ENCODE data around the gene CCNK.

Gene CCNK

GRCh38 chr14:99505089-99505488 lies 23.9 kb downstream of the CCNK start:
- Histone ChIP-seq H3K9ac (ENCODE audit: insufficient read length) (no peak overlapping the region), H3K36me3 (ENCODE audit: insufficient read depth, low read length) (peaks cover 94% of the 10 kb centered on the region), H3K27ac (no peak overlapping the region), H3K9me3 (ENCODE audit: low read depth, low read length) (no peaks in the 10 kb centered on the region), H3K4me3 (no peak overlapping the region)
- TF ChIP-seq FOXP2 (optimal IDR thresholded peaks at IDR 0.05; ENCODE audit: control extremely low read depth, extremely low read length, insufficient read depth) (no peak), POLR2AphosphoS5 (IDR thresholded peaks at IDR 0.05; ENCODE audit: borderline replicate concordance, low read depth, low read length) (no peak), EZH2 (IDR thresholded peaks at IDR 0.05) (no peak)
- no peak for DNase-seq (ENCODE audit: low read depth, low spot score)

- no peak for DNase-seq (ENCODE audit: low read depth, low spot score)
- Histone ChIP-seq H3K27ac (no peak overlapping the region), H3K9me3 (ENCODE audit: low read depth, low read length) (no peaks in the 10 kb centered on the region), H3K4me3 (no peak overlapping the region), H3K9ac (ENCODE audit: insufficient read length) (no peak overlapping the region), H3K36me3 (ENCODE audit: insufficient read depth, low read length) (peaks cover 82% of the 10 kb centered on the region)
- no peak for TF ChIP-seq EZH2 (IDR thresholded peaks at IDR 0.05)
- TF ChIP-seq POLR2AphosphoS5 (IDR thresholded peaks at IDR 0.05; ENCODE audit: borderline replicate concordance, low read depth, low read length) = no peak
Measured at GRCh38 chr14:99506276-99506675, 25.1 kb downstream of the CCNK start.

GRCh38 chr14:99507860-99508640 lies 26.8 kb downstream of the CCNK start:
- peaks cover 68% of the 10 kb centered on the region for H3K36me3 ChIP-seq (ENCODE audit: insufficient read depth, low read length)
- TF ChIP-seq POLR2AphosphoS5 (IDR thresholded peaks at IDR 0.05; ENCODE audit: borderline replicate concordance, low read depth, low read length) (no peak), EZH2 (IDR thresholded peaks at IDR 0.05) (no peak), FOXP2 (optimal IDR thresholded peaks at IDR 0.05; ENCODE audit: control extremely low read depth, extremely low read length, insufficient read depth) (no peak)
- H3K9me3 ChIP-seq (ENCODE audit: low read depth, low read length) = no peaks in the 10 kb centered on the region
- H3K4me3 ChIP-seq = no peak overlapping the region
- H3K9ac ChIP-seq (ENCODE audit: insufficient read length) = no peak overlapping the region
- H3K27ac ChIP-seq = no peak overlapping the region
- no peak for DNase-seq (ENCODE audit: low read depth, low spot score)

GRCh38 chr14:99508896-99509629 lies 27.9 kb downstream of the CCNK start:
- Histone ChIP-seq H3K36me3 (ENCODE audit: insufficient read depth, low read length) (peaks cover 59% of the 10 kb centered on the region), H3K27ac (no peak overlapping the region), H3K9me3 (ENCODE audit: low read depth, low read length) (no peaks in the 10 kb centered on the region), H3K4me3 (no peak overlapping the region), H3K9ac (ENCODE audit: insufficient read length) (no peak overlapping the region)
- no peak for DNase-seq (ENCODE audit: low read depth, low spot score)
- TF ChIP-seq POLR2AphosphoS5 (IDR thresholded peaks at IDR 0.05; ENCODE audit: borderline replicate concordance, low read depth, low read length) = no peak; the same call in 1 of the 2 replicates
- no peak for TF ChIP-seq FOXP2 (optimal IDR thresholded peaks at IDR 0.05; ENCODE audit: control extremely low read depth, extremely low read length, insufficient read depth)
- no peak for TF ChIP-seq EZH2 (IDR thresholded peaks at IDR 0.05)

- Histone ChIP-seq H3K4me3 (no peak overlapping the region), H3K9ac (ENCODE audit: insufficient read length) (no peak overlapping the region), H3K9me3 (ENCODE audit: low read depth, low read length) (no peaks in the 10 kb centered on the region), H3K27ac (no peak overlapping the region), H3K36me3 (ENCODE audit: insufficient read depth, low read length) (peaks cover 61% of the 10 kb centered on the region)
- no peak for DNase-seq (ENCODE audit: low read depth, low spot score)
- no peak for TF ChIP-seq EZH2 (IDR thresholded peaks at IDR 0.05)
- no peak; the same call in 1 of the 2 replicates for TF ChIP-seq POLR2AphosphoS5 (IDR thresholded peaks at IDR 0.05; ENCODE audit: borderline replicate concordance, low read depth, low read length)
- TF ChIP-seq FOXP2 (optimal IDR thresholded peaks at IDR 0.05; ENCODE audit: control extremely low read depth, extremely low read length, insufficient read depth) = no peak
Measured at GRCh38 chr14:99509871-99510555, 28.8 kb downstream of the CCNK start.

GRCh38 chr14:99510556-99511139 lies 29.4 kb downstream of the CCNK start:
- TF ChIP-seq FOXP2 (optimal IDR thresholded peaks at IDR 0.05; ENCODE audit: control extremely low read depth, extremely low read length, insufficient read depth) = no peak
- no peak for TF ChIP-seq POLR2AphosphoS5 (IDR thresholded peaks at IDR 0.05; ENCODE audit: borderline replicate concordance, low read depth, low read length)
- TF ChIP-seq EZH2 (IDR thresholded peaks at IDR 0.05) = no peak
- no peak for DNase-seq (ENCODE audit: low read depth, low spot score)
- no peak overlapping the region for H3K4me3 ChIP-seq
- H3K27ac ChIP-seq = peak overlapping the region; percentile 71
- H3K9ac ChIP-seq (ENCODE audit: insufficient read length) = no peak overlapping the region
- peaks cover 57% of the 10 kb centered on the region for H3K36me3 ChIP-seq (ENCODE audit: insufficient read depth, low read length)
- H3K9me3 ChIP-seq (ENCODE audit: low read depth, low read length) = no peaks in the 10 kb centered on the region

DNA sequence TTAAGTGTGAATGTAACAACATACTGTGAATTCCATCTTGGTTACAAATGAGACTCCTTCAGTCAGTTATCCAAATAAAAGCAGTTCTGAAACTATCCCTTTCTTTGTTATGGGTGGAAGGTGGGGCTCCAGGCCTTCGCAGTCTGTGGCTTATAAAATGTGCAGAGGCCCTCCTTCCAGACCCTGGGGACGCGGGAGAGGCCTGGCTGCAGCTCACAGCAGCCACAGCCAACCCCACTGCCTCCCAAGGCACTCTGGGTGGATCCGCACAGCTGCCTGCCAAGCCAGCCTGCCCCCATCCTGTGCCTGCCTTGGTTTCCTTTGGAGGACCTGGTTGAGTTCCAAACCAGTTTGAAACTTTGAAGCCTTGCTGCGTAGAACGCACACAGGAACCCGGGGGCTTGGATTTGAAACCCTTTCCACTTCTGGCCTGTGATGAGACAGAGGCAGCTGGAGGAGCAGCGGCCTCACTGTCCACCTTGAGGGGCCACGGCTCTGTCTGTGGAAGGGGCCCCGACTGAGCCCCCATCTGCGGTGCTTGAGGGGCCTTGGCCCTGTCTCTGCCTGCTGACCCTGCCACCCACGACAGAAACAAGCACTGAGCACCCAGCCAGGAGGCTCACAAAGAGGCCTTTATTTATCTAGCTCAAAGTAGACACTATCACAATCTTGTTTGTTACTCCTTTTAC lies 30.4 kb downstream of the CCNK start:
- TF ChIP-seq POLR2AphosphoS5 (IDR thresholded peaks at IDR 0.05; ENCODE audit: borderline replicate concordance, low read depth, low read length) = no peak
- TF ChIP-seq EZH2 (IDR thresholded peaks at IDR 0.05) = no peak
- TF ChIP-seq FOXP2 (optimal IDR thresholded peaks at IDR 0.05; ENCODE audit: control extremely low read depth, extremely low read length, insufficient read depth) = no peak
- H3K9ac ChIP-seq (ENCODE audit: insufficient read length) = no peak overlapping the region
- peaks cover 48% of the 10 kb centered on the region for H3K36me3 ChIP-seq (ENCODE audit: insufficient read depth, low read length)
- no peak for DNase-seq (ENCODE audit: low read depth, low spot score)
- H3K27ac ChIP-seq = peak overlapping the region; percentile 71
- H3K4me3 ChIP-seq = no peak overlapping the region
- H3K9me3 ChIP-seq (ENCODE audit: low read depth, low read length) = no peaks in the 10 kb centered on the region
